Putamen (tissue), 1 donor: Measurements from ENCODE around the gene M1AP.

ENCODE experiments used
- DNase-seq: peaks from one replicate; pipeline ENCODE4 v3.0.0-alpha.2; 2016; ENCODE audit warnings: low spot score

Gene M1AP

GRCh38 chr2:74593826-74594772 lies 54.0 kb downstream of the M1AP start:
- no peak for DNase-seq

GRCh38 chr2:74588664-74589063 lies 59.5 kb downstream of the M1AP start:
- DNase-seq: no peak

GRCh38 chr2:74587664-74588277 lies 60.4 kb downstream of the M1AP start:
- peak; percentile 52 for DNase-seq

- no peak for DNase-seq
Measured at GRCh38 chr2:74585406-74586185, 62.5 kb downstream of the M1AP start.

- DNase-seq: no peak
Measured at GRCh38 chr2:74584088-74584645, 64.0 kb downstream of the M1AP start.

- DNase-seq: no peak
Measured at GRCh38 chr2:74583504-74583903, 64.6 kb downstream of the M1AP start.

GRCh38 chr2:74582184-74582583 lies 65.9 kb downstream of the M1AP start:
- DNase-seq: no peak

GRCh38 chr2:74581463-74581862 lies 66.7 kb downstream of the M1AP start:
- DNase-seq: no peak

- DNase-seq: no peak
Measured at GRCh38 chr2:74578408-74578807, 69.7 kb downstream of the M1AP start.

- DNase-seq: no peak
Measured at GRCh38 chr2:74577448-74577847, 70.7 kb downstream of the M1AP start.

- no peak for DNase-seq
Measured at GRCh38 chr2:74576863-74577229, 71.3 kb downstream of the M1AP start.

- DNase-seq: no peak
Measured at GRCh38 chr2:74576211-74576862, 71.8 kb downstream of the M1AP start.

GRCh38 chr2:74575320-74575719 lies 72.8 kb downstream of the M1AP start:
- no peak for DNase-seq

- DNase-seq: no peak
Measured at GRCh38 chr2:74573747-74574562, 74.2 kb downstream of the M1AP start.

- DNase-seq: no peak
Measured at GRCh38 chr2:74572178-74572925, 75.8 kb downstream of the M1AP start.

- DNase-seq: no peak
Measured at GRCh38 chr2:74571058-74571457, 77.1 kb downstream of the M1AP start.

GRCh38 chr2:74569686-74570085 lies 78.4 kb downstream of the M1AP start:
- DNase-seq: no peak

- no peak for DNase-seq
Measured at GRCh38 chr2:74567881-74568280, 80.2 kb downstream of the M1AP start.

GRCh38 chr2:74566754-74567085 lies 81.4 kb downstream of the M1AP start:
- DNase-seq: no peak

- no peak for DNase-seq
Measured at GRCh38 chr2:74566076-74566753, 81.9 kb downstream of the M1AP start.
